K562 (cell line): ENCODE data around the gene ZNF224. TPM values are rescaled to one million over a fixed set of nuclear protein-coding genes. Genes with fewer than 3 reads are reported as not detected.

Experiments used
- EHMT2 ChIP-seq: fragments of 450-650 bp; IDR thresholded peaks from 2 replicates; pipeline ENCODE4 v1.6.1; 2018; ENCODE audit warnings: antibody characterized with exemption
- MBD2 ChIP-seq: sonication (generic); IDR thresholded peaks from 2 replicates; pipeline ENCODE4 v1.6.1; 2016; ENCODE audit warnings: low read depth, borderline replicate concordance
- MCM7 ChIP-seq, 2 experiments: fragments of 450-650 bp; IDR thresholded peaks; 2 replicates each; pipeline ENCODE4 v1.6.1; 2016 to 2018
- MLLT1 ChIP-seq, 2 experiments: fragments of 450-650 bp; IDR thresholded peaks; 2 replicates each; pipeline ENCODE4 v1.6.1; 2016
- NRF1 ChIP-seq, 2 experiments: fragments of 450-650 bp; IDR thresholded peaks in 1 of 2; conservative IDR thresholded peaks in 1 of 2; 2 replicates each; pipeline ENCODE4 v1.6.1; 2014; ENCODE audit warnings: mild to moderate bottlenecking in 2 of 2
- PRMT5 ChIP-seq: sonication (generic); formaldehyde crosslinking; IDR thresholded peaks from 2 replicates; pipeline ENCODE4 v1.5.0; 2020; ENCODE audit warnings: missing genetic modification reagents
- RNF2 ChIP-seq: sonication (generic); IDR thresholded peaks from 2 replicates; pipeline ENCODE4 v1.6.1; 2016
- SAFB ChIP-seq: fragments of 200-400 bp; formaldehyde crosslinking; IDR thresholded peaks from 2 replicates; pipeline ENCODE4 v1.6.1; 2017; ENCODE audit warnings: low read depth, low read length, borderline replicate concordance
- SOX6 ChIP-seq: fragments of 450-650 bp; IDR thresholded peaks from 2 replicates; pipeline ENCODE4 v1.6.1; 2014; ENCODE audit warnings: mild to moderate bottlenecking
- TEAD1 ChIP-seq, 2 experiments: fragments of 450-650 bp in 1 of 2; sonication (generic) in 1 of 2; formaldehyde crosslinking; IDR thresholded peaks; 2 replicates each; pipeline versions ENCODE4 v1.4.0 to v1.8.0; 2020 to 2022; ENCODE audit warnings: mild to moderate bottlenecking in 2 of 2, missing genetic modification reagents in 1 of 2
- ZBTB40 ChIP-seq, 2 experiments: fragments of 450-650 bp in 1 of 2; sonication (generic) in 1 of 2; formaldehyde crosslinking in 1 of 2; IDR thresholded peaks; 2 replicates each; pipeline versions ENCODE4 v1.7.1 to v1.9.0; 2016 to 2022; ENCODE audit warnings: inconsistent platforms in 1 of 2, mild to moderate bottlenecking in 1 of 2, missing genetic modification reagents in 1 of 2
- ZNF639 ChIP-seq, 2 experiments: fragments of 200-800 bp in 1 of 2; sonication (Bioruptor generic) in 1 of 2; sonication (generic) in 1 of 2; formaldehyde crosslinking in 1 of 2; IDR thresholded peaks in 1 of 2; conservative IDR thresholded peaks in 1 of 2; 2 replicates each; pipeline versions ENCODE4 v1.5.0 to v1.6.1; 2016 to 2020; ENCODE audit warnings: missing compliant biosample characterization in 1 of 2, missing genetic modification characterization in 1 of 2, missing genetic modification reagents in 1 of 2
- polyA plus RNA-seq, 8 experiments: library from polyadenylated mRNA; depleted of rRNA in 4 of 8; stranded (reverse) in 5 of 8; unstranded in 3 of 8; fragments of >200 nt; fragmentation: Nextera tagmentation in 2 of 8; fragmentation: Illumina TruSeq in 1 of 8; extraction: Ambion mirVana in 2 of 8; extraction: Trizol in 1 of 8; gene quantifications; 2 replicates each; pipeline versions ENCODE4 v1.2.1 to v1.2.3, GENCODE V29; 2011 to 2014; ENCODE audit warnings: inconsistent platforms in 1 of 8, missing spikeins in 1 of 8
- total RNA-seq, 7 experiments: library from RNA; depleted of rRNA in 6 of 7; stranded (reverse); fragments of >200 nt in 6 of 7; fragmentation: Illumina TruSeq in 2 of 7; extraction: Trizol in 2 of 7; gene quantifications; 2 replicates each; pipeline versions ENCODE4 v1.2.1 to v1.2.3, GENCODE V29; 2011 to 2021; ENCODE audit warnings: low replicate concordance in 1 of 7
- TF ChIP-seq, protein P1 (sequence below): fragments of 450-650 bp; formaldehyde crosslinking; IDR thresholded peaks from 2 replicates; pipeline ENCODE4 v1.4.0; 2022; ENCODE audit warnings: missing genetic modification characterization

The ZNF224 gene
- total and polyA plus RNA-seq, 9 of the 15 experiments (the other 6 are each of a cell fraction or from before 2014, with no cell fraction given): 4.4 to 15.6 (median 10.0) TPM

- TF ChIP-seq ZBTB40 (IDR thresholded peaks at IDR 0.05) (peak; percentile 86), ZBTB40 (CRISPR knock-in tag; IDR thresholded peaks at IDR 0.05) (no peak), SOX6 (no peak), NRF1 (conservative IDR thresholded peaks at IDR 0.05 in 1 of 2, IDR thresholded peaks at IDR 0.05 in 1 of 2) (peak; percentile 22 to 30; a peak in 1 of 4 replicates), TEAD1 (CRISPR knock-in tag; IDR thresholded peaks at IDR 0.05) (0 out of 4 replicates have a peak, but pooled peaks of 1 of the 2 experiments have one; percentile 44), EHMT2 (peak; percentile 41; the same call in 1 of the 2 replicates), MCM7 (IDR thresholded peaks at IDR 0.05) (no peak), MBD2 (0 out of 2 replicates have a peak, but pooled peaks have one; percentile 42), ZNF639 (CRISPR knock-in tag; conservative IDR thresholded peaks at IDR 0.05 in 1 of 2, IDR thresholded peaks at IDR 0.05 in 1 of 2) (peak in 1 of 2 experiments; percentile 75; a peak in 2 of 4 replicates), SAFB (no peak), MLLT1 (IDR thresholded peaks at IDR 0.05) (no peak), PRMT5 (CRISPR knock-in tag) (no peak), RNF2 (no peak)
- TF ChIP-seq, protein P1, sequence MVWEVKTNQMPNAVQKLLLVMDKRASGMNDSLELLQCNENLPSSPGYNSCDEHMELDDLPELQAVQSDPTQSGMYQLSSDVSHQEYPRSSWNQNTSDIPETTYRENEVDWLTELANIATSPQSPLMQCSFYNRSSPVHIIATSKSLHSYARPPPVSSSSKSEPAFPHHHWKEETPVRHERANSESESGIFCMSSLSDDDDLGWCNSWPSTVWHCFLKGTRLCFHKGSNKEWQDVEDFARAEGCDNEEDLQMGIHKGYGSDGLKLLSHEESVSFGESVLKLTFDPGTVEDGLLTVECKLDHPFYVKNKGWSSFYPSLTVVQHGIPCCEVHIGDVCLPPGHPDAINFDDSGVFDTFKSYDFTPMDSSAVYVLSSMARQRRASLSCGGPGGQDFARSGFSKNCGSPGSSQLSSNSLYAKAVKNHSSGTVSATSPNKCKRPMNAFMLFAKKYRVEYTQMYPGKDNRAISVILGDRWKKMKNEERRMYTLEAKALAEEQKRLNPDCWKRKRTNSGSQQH: 0 out of 2 replicates have a peak, but pooled peaks have one; percentile 22
These were observed 42.3 kb upstream of the ZNF224 start, which contains the start of gene ZNF223 (continued) for GRCh38 chr19:44051650-44052402.
